KG1 (cell line): ENCODE data around the gene HLA-A.
"Not testable (repeated sequence)": the region's sequence is repeated elsewhere in the genome, so short reads cannot be mapped to it uniquely, and the experiment has no call there.

ENCODE experiments used
- DNase-seq: peaks from one replicate; lab custom pipeline; 2025; lab: John Stamatoyannopoulos, UW

The HLA-A gene

DNA sequence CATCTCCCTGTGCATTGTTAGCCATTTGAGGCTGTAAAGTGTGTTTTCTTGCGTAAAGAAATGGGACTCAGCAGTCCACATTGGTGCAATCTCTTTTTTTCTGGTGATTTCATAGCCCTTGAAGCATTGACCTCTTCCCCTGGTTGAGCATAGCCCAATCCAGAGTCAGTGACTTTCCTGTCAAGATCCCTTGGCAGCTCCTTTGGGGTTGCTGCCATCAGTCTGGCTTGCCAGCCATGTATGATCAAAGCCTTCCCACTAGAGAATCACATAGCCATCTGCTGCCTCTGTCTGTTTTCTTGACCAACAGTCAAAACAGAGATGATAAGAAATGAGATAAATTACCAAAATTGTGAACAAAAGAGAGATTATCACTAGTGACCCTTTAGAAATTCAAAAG lies 19.6 kb downstream of the HLA-A start:
- no peak for DNase-seq

DNA sequence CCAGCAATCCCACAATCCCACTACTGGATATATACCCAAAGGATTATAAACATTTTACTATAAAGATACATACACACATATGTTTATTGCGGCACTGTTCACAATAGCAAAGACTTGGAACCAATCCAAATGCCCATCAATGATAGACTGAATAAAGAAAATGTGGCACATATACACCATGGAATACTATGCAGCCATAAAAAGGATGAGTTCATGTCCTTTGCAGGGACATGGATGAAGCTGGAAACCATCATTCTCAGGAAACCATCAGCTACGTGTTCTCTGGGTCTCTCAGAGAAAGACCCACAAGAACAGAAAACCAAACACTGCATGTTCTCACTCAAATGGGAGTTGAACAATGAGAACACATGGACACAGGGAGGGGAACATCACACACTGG lies 21.4 kb downstream of the HLA-A start:
- not testable (repeated sequence) for DNase-seq

DNA sequence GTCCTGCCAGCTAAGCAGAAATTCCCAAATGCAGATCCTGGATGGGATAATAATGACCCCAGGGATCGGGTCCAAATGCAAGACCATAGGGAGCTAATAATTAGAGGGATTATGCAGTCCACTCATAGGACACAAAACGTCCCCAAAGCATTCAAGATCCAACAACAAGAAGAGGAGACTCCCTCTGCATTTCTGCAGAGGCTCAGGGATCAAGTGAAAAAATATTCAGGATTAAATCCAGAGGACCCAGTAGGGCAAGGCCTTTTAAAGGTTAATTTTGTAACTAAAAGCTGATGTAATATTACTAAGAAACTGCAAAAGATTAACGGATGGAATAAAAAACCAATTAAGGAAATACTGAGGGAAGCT lies 22.2 kb downstream of the HLA-A start:
- no peak for DNase-seq

DNA sequence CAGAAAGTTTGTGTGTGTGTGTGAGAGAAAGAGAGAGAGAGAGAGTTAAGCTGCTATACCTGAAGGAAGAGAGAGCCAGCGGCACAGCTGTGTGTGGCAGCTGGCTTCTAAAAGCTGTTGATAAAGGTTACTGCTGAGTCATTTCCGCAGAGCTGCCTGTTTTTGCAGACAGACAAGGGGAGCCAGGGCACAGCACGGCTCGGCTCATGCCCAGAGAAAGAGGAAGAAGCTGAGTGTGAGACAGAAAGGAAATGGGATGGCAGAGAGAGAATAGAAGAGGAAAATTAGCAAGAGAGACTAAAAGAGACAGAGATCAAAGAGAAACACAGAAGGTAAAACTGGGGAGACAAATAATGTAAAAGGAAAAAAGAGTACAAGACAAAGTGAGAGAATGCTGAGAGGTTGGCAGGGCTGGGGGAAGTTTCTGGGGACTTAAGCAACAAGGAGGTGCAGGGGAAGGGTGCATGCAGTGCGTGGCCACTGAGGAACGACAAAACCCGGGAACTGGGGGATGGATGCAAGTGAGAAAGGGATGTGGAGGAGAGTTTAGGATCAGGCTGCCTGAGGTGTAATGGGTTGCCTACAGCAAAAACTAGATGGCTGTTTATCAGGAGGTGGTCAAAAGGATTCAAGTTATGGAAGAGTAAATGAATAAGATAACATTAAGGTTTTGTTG lies 22.7 kb downstream of the HLA-A start:
- DNase-seq, result peak; percentile 78

DNA sequence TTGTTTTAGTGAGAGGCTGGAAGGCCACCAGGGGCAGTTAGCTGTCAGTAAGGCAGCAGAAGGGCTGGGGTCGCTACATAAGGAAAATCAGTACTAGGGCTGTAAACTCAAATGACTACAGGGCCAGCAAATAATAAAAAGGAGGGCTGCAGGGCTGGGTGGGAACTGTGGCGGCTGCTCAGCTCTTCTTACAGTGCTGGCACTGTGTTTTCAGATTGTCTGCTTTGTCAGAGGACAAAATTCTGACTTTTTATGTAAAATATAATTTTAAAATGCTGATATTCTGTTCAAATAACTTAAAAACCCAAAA lies 23.2 kb downstream of the HLA-A start:
- DNase-seq, result no peak

DNA sequence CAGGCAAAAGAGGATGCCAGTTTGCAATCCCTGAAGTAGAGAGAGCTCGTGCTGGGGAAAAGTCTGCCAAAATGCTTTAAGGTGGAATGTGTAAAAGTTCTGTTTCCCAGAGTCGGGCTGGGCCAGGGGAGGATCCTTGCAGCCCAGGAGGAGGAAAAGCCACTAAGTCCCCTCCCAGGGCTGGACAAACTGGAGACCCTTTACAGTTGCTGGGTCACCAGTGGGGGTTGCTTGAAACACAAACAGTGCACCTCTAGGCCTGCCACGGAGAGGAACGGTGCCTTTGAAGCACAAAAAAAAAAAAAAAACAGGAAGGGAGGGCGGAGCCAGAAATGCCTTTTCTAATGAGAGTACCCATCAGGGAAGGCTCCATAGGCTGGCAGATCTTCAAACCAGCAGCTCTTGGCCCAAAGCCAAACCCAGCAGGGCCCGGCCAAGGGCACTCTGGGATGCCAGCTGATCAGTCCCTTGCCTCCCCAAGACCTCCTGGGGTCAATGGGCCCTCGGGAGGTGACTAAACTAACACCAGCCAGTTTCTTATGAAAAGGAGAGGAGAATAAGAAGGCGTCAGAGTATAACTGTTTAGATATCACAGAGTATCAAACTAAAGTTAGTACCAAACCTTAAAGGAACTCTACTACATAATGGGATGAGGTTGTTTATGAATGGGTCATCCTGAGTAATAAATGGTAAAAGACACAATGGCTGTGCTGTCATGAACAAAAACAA lies 23.7 kb downstream of the HLA-A start:
- DNase-seq, result no peak

DNA sequence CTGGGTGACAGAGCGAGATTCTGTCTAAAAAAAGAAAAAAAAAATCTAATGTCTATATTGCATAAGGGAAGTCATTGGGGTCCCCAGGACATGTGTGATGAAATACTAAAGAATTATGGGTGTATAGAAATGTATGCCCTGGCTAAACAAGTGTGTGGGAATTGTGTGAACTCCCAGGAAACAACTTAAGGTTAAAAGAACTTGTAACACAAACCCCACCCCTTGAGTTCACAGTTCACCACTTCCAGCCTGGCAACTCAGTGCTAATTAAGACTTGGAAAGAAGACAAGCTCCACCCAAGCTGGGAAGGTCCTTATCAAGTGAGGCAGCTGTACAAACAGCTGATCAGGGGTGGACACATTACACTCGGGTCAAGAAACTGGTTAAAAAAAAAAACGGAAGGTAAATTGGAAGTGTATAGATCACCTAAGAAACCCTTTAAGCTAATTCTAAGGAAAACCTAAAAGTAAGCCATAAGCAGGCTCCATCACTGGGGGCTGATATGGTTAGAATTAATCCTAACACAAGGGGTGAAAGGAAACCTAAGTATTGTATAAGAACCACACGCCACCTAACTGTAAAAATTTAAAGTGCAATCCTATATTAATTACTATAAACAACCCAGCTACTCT lies 25.2 kb downstream of the HLA-A start:
- no peak for DNase-seq

DNA sequence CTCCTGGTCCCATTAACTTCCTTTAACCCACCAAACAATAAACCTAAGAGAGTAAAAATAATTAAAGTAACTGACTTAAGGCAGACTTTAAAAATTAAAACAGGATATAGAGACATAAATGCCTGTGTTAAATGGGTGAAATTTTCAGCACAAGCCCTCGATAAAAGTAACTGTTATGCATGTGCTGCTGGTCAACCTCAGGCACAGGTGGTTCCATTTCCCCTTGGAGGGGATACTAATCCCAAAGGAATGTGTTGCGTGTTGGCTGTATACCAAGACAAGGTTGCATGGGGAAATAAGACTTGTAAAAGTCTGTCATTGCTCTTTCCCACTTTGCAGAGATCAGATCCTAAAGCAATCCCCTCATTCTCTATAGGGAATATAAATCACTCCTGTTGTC lies 25.8 kb downstream of the HLA-A start:
- no peak for DNase-seq

DNA sequence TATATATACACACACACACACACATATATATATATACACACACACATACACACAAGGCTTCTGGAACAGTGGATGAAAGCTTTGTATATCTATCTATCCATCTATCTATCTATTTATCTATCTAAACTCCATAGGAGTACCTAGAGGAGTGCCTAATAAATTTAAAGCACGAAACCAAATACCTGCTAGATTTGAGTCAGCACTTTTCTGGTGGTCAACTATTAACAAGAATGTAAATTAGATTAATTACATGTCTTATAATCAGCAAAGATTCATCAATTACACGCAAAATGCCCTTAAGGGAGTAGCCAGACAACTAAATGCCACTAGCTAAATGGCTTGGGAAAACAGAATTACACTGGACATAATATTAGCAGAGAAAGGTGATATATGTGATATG lies 26.6 kb downstream of the HLA-A start:
- DNase-seq, result no peak

DNA sequence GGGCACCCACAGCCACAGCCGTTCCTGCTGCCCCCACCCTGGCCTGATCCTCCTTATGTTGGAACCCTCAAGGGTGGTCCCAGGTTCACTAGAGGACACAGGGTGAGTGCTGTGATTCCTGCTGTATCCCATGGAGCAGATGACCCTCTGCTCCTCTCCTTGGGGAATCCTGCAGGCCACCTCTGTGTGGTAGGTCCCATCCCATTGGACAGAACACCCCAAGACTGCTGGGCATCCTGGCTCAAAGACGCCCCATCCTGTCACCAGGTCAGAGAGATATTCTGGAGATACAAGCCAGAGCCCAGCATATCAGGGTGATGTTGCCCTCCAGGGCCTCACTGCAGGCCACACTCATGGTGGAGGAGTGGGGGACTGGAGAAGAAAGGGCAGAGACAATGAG lies 28.4 kb downstream of the HLA-A start:
- DNase-seq, result no peak

DNA sequence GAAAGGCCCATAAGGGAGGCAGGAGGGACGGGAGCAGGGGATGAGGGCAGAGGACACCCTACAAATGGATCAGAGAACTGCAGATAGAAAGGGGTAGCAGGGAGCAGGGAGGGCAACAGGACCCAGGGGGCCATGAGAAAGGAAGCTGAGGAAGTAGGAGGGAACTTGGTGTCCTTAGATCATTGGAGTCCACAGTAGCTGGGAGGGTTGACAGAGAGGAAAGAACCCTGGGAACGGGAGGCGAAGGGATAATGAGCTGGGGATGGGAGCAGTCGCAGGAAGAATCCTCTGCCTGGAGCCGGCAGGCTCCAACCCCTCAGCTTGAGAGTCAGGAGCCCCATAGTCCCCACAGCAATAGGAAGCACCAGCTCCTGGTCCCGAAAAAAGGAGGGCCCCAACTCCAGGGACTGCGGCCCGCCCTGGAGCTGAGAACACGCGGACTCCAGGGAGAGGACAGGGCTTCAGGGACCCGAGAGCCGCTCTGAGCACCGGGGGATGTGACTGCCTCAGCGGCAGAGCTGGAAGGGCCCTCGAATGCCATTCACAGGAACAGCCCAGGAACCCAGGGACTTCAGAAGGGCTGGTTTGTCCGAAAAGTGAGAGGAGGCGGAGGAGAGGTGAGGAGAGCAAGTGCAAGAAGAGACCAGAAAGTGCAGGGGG lies 32.7 kb downstream of the HLA-A start:
- DNase-seq, result no peak

DNA sequence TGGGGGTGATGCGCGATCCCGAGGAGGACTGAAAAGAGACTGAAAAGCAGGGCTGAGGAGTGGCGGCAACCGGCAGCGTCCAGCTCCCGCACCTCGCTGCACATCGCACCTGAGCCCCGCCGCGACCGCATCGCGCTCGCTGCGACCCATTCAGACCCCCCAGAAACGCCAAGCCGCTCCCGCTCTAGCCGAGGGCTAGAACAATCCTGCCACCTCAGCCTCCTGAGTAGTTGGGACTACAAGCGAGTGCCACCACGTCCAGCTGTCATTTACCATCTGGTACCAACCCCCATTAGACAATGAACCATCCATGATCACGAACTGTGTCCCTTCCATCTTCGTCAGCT lies 33.2 kb downstream of the HLA-A start:
- no peak for DNase-seq

DNA sequence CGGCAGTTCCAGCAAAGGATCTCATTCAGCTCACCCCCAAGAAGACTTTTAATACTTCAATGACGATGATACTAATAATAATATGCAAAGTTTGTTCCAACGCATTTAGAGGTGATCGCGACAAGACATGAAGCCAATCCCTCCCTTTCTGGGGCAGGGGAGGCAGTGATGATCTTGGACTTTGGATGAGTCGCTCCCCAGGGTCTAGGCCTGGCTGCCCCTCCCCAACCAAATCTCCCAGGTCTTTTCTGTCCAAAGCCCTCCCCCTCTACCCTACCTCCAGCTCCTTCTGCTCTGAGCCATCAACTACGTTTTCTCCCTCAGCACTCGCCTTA lies 33.9 kb downstream of the HLA-A start:
- no peak for DNase-seq

DNA sequence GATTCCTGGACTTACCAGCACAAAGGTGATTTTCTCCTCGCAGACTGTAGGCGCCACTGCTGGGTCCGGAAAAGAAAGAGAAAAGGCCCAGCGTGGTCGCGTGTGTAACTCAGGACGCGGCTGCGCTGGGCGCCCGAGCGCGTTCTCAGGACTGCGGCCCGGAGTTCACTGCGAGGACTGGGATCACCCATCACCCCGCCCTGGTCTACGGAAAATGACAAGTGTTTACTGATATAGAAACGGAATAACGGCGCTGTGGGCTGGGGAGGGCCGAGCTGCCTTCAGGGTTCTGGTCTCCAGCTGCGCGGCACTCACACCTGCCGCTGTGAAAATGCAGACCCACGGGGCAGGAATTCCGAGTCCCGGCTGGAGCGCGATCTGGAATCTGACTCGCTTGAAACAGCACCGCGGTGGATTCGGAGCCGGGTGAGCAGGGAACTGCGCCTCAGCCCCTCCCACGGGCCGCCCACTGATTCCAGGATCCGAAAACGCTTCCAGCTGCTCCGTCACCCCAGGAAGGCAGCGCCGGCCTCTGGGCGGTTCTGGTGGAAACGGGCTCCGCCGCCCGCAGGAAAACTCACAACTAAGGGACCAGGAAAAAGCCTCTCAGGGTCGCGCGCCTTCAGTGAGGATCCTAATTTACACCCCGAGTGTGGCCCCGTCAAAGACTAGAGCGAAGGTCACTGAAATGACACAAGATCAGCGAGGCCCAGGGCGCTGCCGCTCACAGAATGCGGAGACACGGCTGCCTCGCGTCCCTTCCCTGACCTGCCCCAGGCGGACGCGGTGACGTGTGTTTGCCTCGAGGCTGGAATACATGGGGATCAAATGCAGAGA lies 34.5 kb downstream of the HLA-A start:
- DNase-seq, result peak; percentile 34

DNA sequence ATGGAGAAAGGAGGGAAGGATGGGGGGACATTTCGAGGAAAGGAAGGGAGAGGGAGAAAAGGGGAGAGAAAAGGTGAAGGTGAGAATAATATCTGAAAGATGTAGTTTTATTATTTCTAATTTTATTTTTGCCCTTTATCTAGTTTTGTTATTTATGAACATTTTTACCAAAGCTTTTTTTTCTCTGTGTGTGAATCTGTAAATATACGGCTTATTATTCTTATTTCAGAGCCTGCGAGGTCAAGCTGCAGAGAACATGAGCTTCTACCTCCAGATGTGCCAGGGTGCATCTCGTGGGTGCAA lies 35.0 kb downstream of the HLA-A start:
- DNase-seq, result no peak

DNA sequence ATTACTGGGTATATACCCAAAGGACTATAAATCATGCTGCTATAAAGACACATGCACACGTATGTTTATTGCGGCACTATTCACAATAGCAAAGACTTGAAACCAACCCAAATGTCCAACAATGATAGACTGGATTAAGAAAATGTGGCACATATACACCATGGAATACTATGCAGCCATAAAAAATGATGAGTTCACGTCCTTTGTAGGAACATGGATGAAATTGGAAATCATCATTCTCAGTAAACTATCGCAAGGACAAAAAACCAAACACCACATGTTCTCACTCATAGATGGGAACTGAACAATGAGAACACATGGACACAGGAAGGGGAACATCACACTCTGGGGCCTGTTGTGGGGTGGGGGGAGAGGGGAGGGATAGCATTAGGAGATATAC lies 37.7 kb downstream of the HLA-A start:
- DNase-seq, result not testable (repeated sequence)

DNA sequence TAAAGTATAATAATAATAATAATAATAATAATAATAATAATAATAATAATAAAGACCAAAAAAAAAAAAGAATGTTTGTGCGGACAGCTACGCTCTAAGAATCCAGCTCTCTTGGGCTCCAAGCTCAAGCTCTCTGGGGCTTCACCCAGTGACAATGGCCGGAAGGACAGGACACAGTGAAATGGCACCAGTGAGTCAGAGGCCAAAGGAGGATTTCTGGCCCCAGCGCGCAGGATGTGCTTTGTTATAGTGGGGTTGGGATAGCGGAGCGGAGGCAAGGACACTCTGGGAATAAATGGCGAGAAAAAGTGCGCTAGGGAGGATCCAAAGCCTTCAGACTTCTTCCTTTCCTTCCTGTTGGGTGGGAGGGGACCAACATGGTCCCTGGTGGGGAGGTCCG lies 38.2 kb downstream of the HLA-A start:
- DNase-seq, result no peak

DNA sequence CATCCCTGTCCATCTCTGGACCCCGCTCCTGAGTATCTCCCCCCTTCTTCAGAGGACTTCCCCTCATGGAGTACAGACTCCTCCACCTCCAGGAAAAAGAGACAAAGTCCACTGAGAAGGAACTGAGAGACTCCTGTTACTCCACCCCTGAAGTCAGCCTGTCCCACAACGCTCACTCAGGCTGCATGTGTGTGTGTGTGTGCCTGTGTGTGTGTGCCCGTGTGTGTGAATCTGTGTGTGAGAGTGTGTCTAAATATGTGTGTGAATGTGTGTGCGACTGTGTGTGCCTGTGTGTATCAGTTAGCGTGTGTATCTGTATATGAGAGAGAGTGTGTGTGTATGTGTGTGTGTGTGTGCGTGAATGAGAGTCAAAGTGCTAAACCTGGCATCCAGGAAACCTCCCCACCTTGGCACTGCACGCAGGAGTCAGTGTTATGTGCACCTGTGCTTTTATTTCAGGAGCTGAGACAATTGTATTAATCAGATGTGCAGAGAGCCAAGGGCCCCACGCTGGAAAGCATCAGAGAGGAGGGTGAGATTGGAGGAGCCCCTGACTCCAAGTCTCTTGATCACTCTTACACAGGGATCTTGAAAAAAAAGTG lies 39.0 kb downstream of the HLA-A start:
- no peak for DNase-seq

DNA sequence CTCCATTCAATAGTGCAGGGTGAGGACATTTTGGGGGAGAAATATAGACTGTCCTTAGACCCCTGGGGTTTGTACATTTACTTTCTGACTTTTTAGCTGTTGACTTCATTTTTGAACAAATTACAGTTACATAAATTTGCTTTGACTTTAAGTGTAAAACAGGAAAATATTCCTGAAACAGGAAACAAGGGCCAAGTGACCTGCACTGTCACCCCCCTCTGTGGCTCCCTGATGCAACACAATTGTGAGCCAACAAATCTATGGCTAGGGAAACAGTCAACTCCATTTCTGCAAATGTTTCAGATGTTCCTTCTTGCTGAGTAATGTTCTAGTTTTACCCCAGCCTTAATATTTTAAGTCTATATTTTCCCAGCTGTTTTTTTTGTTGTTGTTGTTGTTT lies 39.8 kb downstream of the HLA-A start:
- no peak for DNase-seq

DNA sequence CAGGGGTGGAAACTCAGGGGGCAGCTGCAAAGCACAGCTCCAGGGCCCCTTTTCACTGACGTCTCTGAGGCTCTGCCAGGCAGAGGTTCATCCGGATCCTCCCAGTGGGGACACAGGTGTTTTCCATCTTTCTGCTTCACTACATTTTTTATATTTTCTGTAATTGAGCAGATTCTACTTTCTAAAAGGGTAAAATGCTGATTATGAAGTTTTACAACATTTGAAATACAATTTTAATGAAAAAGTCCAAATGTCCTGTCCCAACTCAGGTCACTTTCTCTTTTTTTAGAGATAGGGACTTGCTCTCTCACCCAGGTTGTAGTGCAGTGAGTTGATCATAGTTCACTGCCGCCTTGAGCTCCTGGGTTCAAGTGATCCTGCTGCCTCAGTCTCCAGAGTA lies 41.9 kb downstream of the HLA-A start:
- DNase-seq, result no peak

DNA sequence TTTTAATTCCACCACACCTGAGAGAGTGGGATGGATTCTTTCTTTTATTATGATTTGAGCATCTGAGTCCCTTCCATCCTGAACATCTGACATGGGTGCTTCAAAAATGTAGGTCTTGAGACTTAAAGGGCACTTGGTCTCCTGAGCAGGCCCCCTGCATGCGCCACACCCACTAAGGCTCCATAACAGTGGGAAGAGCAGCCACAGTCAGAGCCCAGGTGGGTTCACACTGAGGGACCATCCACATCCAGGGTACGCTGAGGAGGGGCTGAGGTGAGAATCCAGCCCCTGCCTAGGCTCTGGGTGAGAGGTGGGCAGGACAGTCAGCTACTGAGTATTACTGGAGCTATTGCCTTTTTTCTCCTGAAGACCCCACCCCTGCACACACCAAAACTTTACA lies 42.7 kb downstream of the HLA-A start:
- no peak for DNase-seq

DNA sequence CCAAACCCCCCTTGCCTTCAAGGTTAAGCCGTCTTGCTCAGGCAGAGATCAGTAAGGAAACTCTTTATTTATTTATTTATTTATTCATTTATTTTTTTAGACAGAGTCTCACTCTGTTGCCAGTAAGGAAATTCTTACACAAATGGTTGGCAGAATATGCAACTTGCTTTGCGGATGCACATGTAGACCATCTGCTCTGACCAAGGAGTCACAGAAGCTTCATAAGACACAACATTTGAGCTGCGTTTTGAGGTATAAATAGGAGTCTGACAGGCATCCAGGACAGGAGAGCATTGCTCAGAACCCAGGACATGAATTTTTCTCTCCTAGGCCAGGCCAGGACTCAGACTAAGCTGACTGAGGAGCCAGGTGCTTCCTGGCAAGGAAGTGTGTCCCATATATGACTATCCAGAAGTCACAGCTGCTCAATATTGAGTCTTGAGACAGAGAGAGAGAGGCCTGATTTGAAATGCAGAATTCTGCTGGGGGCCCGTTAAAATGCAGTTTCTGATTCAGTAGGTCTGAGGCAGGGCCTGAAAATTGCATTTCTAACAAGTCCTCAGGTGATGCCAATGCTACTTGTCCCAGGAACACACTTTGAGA lies 43.9 kb downstream of the HLA-A start:
- no peak for DNase-seq
